MCF 10A (cell line): ENCODE measurements around the gene LYPLAL1. TPM values are rescaled to one million over a fixed set of nuclear protein-coding genes. Genes with fewer than 3 reads are reported as not detected.

Experiments
- BruUV-seq: library from RNA; stranded (reverse); fragments of 400-500 nt; replicated peaks from 2 replicates; lab custom pipeline; 2021; lab: Mats Ljungman, UMichigan
- CTCF ChIA-PET: fragments of 300-600 bp; sonication (Branson Sonifier 250); formaldehyde crosslinking; extraction: SDS; loops from one replicate; lab custom pipeline; 2021; ENCODE audit warnings: antibody characterized with exemption, inconsistent platforms; lab: Yijun Ruan, JAX
- POLR2A ChIA-PET: fragments of 300-600, 350-650 bp; sonication (Branson Sonifier 250); formaldehyde crosslinking; extraction: SDS; loops from one replicate; lab custom pipeline; 2020; ENCODE audit warnings: antibody characterized with exemption, inconsistent platforms; lab: Yijun Ruan, JAX
- DNase-seq: peaks from one replicate; pipeline ENCODE4 v3.0.0-alpha.2; 2018; ENCODE audit not compliant: unreplicated experiment
- H3K27ac Mint-ChIP-seq: one replicate; pipeline ENCODE4 v1.8.0; 2022; ENCODE audit warnings: mild to moderate bottlenecking, low read depth, mixed read lengths; ENCODE audit not compliant: unreplicated experiment
- H3K27me3 Mint-ChIP-seq: one replicate; pipeline ENCODE4 v1.8.0; 2022; ENCODE audit warnings: mixed read lengths; ENCODE audit not compliant: insufficient read depth, unreplicated experiment
- H3K36me3 Mint-ChIP-seq: one replicate; pipeline ENCODE4 v1.8.0; 2022; ENCODE audit warnings: mild to moderate bottlenecking, moderate library complexity, mixed read lengths; ENCODE audit not compliant: insufficient read depth, unreplicated experiment
- H3K4me1 Mint-ChIP-seq: one replicate; pipeline ENCODE4 v1.8.0; 2022; ENCODE audit warnings: mixed read lengths; ENCODE audit not compliant: insufficient read depth, unreplicated experiment
- H3K4me3 Mint-ChIP-seq: one replicate; pipeline ENCODE4 v1.8.0; 2022; ENCODE audit warnings: mild to moderate bottlenecking, moderate library complexity, mixed read lengths; ENCODE audit not compliant: unreplicated experiment
- H3K9me3 Mint-ChIP-seq: one replicate; pipeline ENCODE4 v1.8.0; 2022; ENCODE audit warnings: mixed read lengths; ENCODE audit not compliant: unreplicated experiment
- intact Hi-C: fragments of 100-400 bp; cut with micrococcal nuclease; formaldehyde crosslinking; loops from 2 replicates; pipeline ENCODE4 v1.14.1; 2022
- total RNA-seq: library from RNA; stranded (reverse); gene quantifications from 2 replicates; pipeline ENCODE4 v1.2.3, GENCODE V29; 2022
- TF ChIP-seq, protein P1 (sequence below): fragments of 200-600 bp; IDR thresholded peaks from one replicate; pipeline ENCODE4 v1.8.0; 2022; ENCODE audit warnings: antibody characterized with exemption, mild to moderate bottlenecking; ENCODE audit not compliant: unreplicated experiment

The LYPLAL1 gene
- total RNA-seq, 1 experiment from 2014 or later = 59.8 TPM

DNA sequence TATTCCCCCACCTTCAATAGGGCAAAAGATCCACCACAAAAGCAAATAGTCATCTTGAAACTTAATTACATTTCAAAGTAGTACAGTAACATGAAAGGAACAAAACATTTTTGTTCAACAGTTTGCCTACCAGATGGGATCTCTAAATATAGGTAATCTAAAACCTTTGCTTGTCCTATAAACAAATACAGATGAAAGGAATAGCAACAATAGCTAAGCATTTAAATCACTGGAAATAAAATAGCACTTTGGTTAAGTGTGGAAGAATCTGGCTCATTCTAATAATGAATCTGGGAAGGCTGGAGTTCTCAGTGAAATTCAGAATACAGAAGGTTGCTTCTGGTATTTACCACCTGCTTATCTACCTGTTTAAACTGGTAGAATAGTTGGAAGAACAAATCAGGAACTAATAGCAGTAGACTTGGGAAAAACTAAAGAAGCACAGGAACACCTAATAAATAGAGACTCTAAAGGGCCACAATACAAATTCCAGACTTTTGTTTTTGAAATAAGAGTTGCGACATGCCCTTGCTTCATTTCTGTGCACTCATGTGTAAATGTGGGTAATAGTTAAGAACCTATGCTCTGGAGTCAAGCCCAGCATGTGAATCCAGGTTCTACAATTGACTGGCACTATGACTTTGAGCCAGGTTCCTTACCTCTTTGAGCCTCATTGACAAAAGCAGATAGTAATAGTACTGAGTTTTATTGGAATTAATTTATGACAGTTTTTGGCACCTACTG is 2.3 kb upstream of the LYPLAL1 start:
- peaks cover 20% of the 10 kb centered on the region for H3K4me1 Mint-ChIP-seq
- intact Hi-C loops = loop anchor here (10.0 kb wide), 1 partner anchor 827 kb away; the partner anchor contains the start of gene TGFB2
- peak; percentile 68 for DNase-seq

DNA sequence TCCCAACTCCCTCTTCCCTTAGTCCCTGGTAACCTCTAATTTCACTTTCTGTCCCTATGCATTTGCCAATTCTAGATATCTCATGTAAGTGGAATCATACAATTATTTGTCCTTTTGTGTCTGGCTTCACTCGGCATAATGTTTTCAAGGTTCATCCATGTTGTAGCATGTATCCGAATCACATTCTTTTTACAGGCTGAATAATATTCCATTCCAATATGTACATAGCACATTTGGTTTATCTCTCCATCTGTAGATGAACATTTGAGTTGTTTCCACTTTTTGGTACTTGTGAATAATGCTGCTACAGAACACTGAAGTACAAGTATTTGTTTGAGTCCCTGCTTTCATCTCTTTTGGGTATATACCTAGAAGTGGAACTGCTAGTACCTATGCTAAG is 857 bp upstream of the LYPLAL1 start:
- DNase-seq = no peak
- Mint-ChIP-seq H3K4me1 (peaks cover 34% of the 10 kb centered on the region), H3K4me3 (no peak overlapping the region), H3K9me3 (no peaks in the 10 kb centered on the region), H3K27me3 (no peaks in the 10 kb centered on the region), H3K36me3 (peaks cover 9% of the 10 kb centered on the region), H3K27ac (peak overlapping the region; percentile 84)
- intact Hi-C loops = loop anchor here (10.0 kb wide), 1 partner anchor 828 kb away; the partner anchor contains the start of gene TGFB2
- ChIA-PET CTCF (interaction anchor here (1.0 kb wide), 1 partner anchor 436 kb away, joined by 3 read pairs; no protein-coding TSS in a partner anchor), POLR2A (interaction anchor here (0.7 to 5.3 kb wide), 7 partner anchors 9 to 825 kb away, joined by 3 to 93 read pairs (median 5); no protein-coding TSS in a partner anchor)
- BruUV-seq = no TSS peak
- TF ChIP-seq, protein P1, sequence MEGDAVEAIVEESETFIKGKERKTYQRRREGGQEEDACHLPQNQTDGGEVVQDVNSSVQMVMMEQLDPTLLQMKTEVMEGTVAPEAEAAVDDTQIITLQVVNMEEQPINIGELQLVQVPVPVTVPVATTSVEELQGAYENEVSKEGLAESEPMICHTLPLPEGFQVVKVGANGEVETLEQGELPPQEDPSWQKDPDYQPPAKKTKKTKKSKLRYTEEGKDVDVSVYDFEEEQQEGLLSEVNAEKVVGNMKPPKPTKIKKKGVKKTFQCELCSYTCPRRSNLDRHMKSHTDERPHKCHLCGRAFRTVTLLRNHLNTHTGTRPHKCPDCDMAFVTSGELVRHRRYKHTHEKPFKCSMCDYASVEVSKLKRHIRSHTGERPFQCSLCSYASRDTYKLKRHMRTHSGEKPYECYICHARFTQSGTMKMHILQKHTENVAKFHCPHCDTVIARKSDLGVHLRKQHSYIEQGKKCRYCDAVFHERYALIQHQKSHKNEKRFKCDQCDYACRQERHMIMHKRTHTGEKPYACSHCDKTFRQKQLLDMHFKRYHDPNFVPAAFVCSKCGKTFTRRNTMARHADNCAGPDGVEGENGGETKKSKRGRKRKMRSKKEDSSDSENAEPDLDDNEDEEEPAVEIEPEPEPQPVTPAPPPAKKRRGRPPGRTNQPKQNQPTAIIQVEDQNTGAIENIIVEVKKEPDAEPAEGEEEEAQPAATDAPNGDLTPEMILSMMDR = no peak

More for the DNA sequence above, 2.3 kb upstream of the LYPLAL1 start:
- BruUV-seq = no TSS peak
- H3K36me3 Mint-ChIP-seq = peaks cover 1% of the 10 kb centered on the region
- ChIA-PET POLR2A (interaction anchor here (0.7 to 1.6 kb wide), 4 partner anchors 7 to 82 kb away, joined by 3 to 12 read pairs (median 4); no protein-coding TSS in a partner anchor), CTCF (interaction anchor here (1.0 kb wide), 2 partner anchors 9 to 836 kb away, joined by 3 to 4 read pairs; no protein-coding TSS in a partner anchor)
- H3K4me3 Mint-ChIP-seq = no peak overlapping the region
- TF ChIP-seq, protein P1 = no peak
- no peaks in the 10 kb centered on the region for H3K9me3 Mint-ChIP-seq
- H3K27ac Mint-ChIP-seq = no peak overlapping the region
- H3K27me3 Mint-ChIP-seq = no peaks in the 10 kb centered on the region

DNA sequence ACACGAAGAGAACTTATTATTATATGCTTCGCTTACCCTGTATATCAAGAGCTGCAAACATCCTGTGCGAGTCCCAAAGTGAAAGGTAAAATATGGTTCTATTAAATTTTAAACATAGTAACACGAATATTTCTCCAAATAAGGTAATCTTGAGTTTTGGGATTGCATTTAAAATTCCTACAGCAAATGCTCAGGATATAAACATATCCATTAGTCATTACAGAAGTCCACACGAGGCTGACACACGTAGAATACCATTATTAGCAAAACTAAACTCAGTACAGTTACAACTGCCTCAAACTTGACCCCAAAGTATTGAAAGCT is 282 bp upstream of the LYPLAL1 start:
- ChIA-PET POLR2A (interaction anchor here (0.6 to 5.3 kb wide), 32 partner anchors 10 to 888 kb away, joined by 3 to 93 read pairs (median 4); partner anchors contain the start of genes RRP15 and TGFB2), CTCF (interaction anchor here (0.6 to 1.1 kb wide), 5 partner anchors 12 to 797 kb away, joined by 3 to 8 read pairs (median 3); no protein-coding TSS in a partner anchor)
- intact Hi-C loops = loop anchor here (10.0 kb wide), 1 partner anchor 829 kb away; the partner anchor contains the start of gene TGFB2
- H3K27ac Mint-ChIP-seq = peak overlapping the region; percentile 84
- TF ChIP-seq, protein P1 = no peak
- H3K36me3 Mint-ChIP-seq = peaks cover 12% of the 10 kb centered on the region
- peaks cover 37% of the 10 kb centered on the region for H3K4me1 Mint-ChIP-seq
- BruUV-seq = no TSS peak
- no peaks in the 10 kb centered on the region for H3K27me3 Mint-ChIP-seq
- H3K4me3 Mint-ChIP-seq = peak overlapping the region; percentile 93
- H3K9me3 Mint-ChIP-seq = no peaks in the 10 kb centered on the region
- DNase-seq = no peak
